HEK293T (cell line): ENCODE measurements around the gene TMEM121B.

Source experiments
- CTCF ChIA-PET: fragments of 350-600 bp; formaldehyde crosslinking; extraction: SDS; loops from one replicate; lab custom pipeline; 2021; ENCODE audit warnings: antibody characterized with exemption, inconsistent platforms; lab: Yijun Ruan, JAX
- POLR2A ChIA-PET: fragments of 350-600 bp; formaldehyde crosslinking; extraction: SDS; loops from one replicate; lab custom pipeline; 2020; ENCODE audit warnings: antibody characterized with exemption, inconsistent platforms; lab: Yijun Ruan, JAX
- DNase-seq: peaks from one replicate; pipeline ENCODE4 v3.0.0; 2012; ENCODE audit warnings: mixed read lengths; ENCODE audit errors: extremely low spot score
- ARNT ChIP-seq: fragments of 450-650 bp; IDR thresholded peaks from 2 replicates; pipeline ENCODE4 v1.6.1; 2017; ENCODE audit warnings: mild to moderate bottlenecking
- BHLHE40 ChIP-seq: fragments of 450-650 bp; IDR thresholded peaks from 2 replicates; pipeline ENCODE4 v1.6.1; 2016; ENCODE audit warnings: mild to moderate bottlenecking, moderate library complexity, borderline replicate concordance
- CTBP1 ChIP-seq: fragments of 450-650 bp; IDR thresholded peaks from 2 replicates; pipeline ENCODE4 v1.6.1; 2016; ENCODE audit warnings: borderline replicate concordance
- ELF4 ChIP-seq: fragments of 450-650 bp; IDR thresholded peaks from 2 replicates; pipeline ENCODE4 v1.6.1; 2017; ENCODE audit warnings: antibody characterized with exemption
- FOXA1 ChIP-seq: fragments of 450-650 bp; IDR thresholded peaks from 2 replicates; pipeline ENCODE4 v1.6.1; 2016; ENCODE audit warnings: mild to moderate bottlenecking
- FOXK2 ChIP-seq: fragments of 450-650 bp; IDR thresholded peaks from 2 replicates; pipeline ENCODE4 v1.6.1; 2016; ENCODE audit warnings: mild to moderate bottlenecking
- FOXM1 ChIP-seq: fragments of 450-650 bp; IDR thresholded peaks from 2 replicates; pipeline ENCODE4 v1.6.1; 2017; ENCODE audit warnings: mild to moderate bottlenecking, borderline replicate concordance
- HDGF ChIP-seq: fragments of 450-650 bp; IDR thresholded peaks from 2 replicates; pipeline ENCODE4 v1.6.1; 2017; ENCODE audit warnings: antibody characterized with exemption, borderline replicate concordance
- L3MBTL2 ChIP-seq: fragments of 450-650 bp; conservative IDR thresholded peaks from 2 replicates; pipeline ENCODE4 v1.6.1; 2016; ENCODE audit warnings: mild to moderate bottlenecking
- LEF1 ChIP-seq: fragments of 450-650 bp; IDR thresholded peaks from 2 replicates; pipeline ENCODE4 v1.6.1; 2017; ENCODE audit warnings: mild to moderate bottlenecking, borderline replicate concordance
- NFRKB ChIP-seq: fragments of 450-650 bp; IDR thresholded peaks from 2 replicates; pipeline ENCODE4 v1.6.1; 2016; ENCODE audit warnings: mild to moderate bottlenecking, moderate library complexity
- PKNOX1 ChIP-seq: fragments of 450-650 bp; IDR thresholded peaks from 2 replicates; pipeline ENCODE4 v1.6.1; 2016
- SP1 ChIP-seq: fragments of 450-650 bp; IDR thresholded peaks from 2 replicates; pipeline ENCODE4 v1.6.1; 2017
- SUZ12 ChIP-seq: fragments of 450-650 bp; IDR thresholded peaks from 2 replicates; pipeline ENCODE4 v1.6.1; 2016; ENCODE audit warnings: mild to moderate bottlenecking
- TARDBP ChIP-seq: fragments of 450-650 bp; IDR thresholded peaks from 2 replicates; pipeline ENCODE4 v1.6.1; 2016
- ZNF384 ChIP-seq: fragments of 450-650 bp; IDR thresholded peaks from 2 replicates; pipeline ENCODE4 v1.6.1; 2016

Gene TMEM121B

GRCh38 chr22:17104336-17104935 is 16.7 kb downstream of the TMEM121B start:
- DNase-seq = no peak
- TF ChIP-seq FOXA1 (no peak), ZNF384 (no peak), ELF4 (no peak), NFRKB (no peak), TARDBP (no peak), ARNT (no peak), SP1 (no peak), FOXM1 (no peak), FOXK2 (no peak), HDGF (no peak), BHLHE40 (no peak), LEF1 (no peak), SUZ12 (no peak), CTBP1 (no peak), L3MBTL2 (no peak), PKNOX1 (no peak)
- POLR2A ChIA-PET = no interaction called here
- CTCF ChIA-PET = no interaction called here

DNA sequence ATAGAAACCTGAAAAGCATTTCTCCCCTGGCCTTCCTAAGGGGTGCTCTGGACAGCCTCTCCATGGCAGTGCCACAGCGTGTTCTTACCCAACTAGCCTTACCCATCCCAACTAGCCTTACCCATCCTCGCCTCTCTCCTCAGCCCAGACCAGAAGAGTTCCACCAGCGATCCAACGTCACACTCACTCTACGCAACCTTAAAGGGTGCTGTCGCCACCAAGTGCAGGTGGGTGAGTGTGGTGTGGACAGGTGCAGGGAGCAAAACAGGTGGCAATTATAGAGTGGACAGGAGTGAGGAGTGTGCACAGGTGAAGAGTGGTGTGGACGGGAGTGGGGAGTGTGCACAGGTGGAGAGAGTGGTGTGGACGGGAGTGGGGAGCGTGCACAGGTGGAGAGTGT is 17.8 kb downstream of the TMEM121B start:
- POLR2A ChIA-PET = no interaction called here
- TF ChIP-seq FOXK2 (no peak), BHLHE40 (no peak), ARNT (no peak), L3MBTL2 (no peak), SUZ12 (no peak), HDGF (no peak), SP1 (no peak), TARDBP (no peak), ELF4 (no peak), NFRKB (no peak), PKNOX1 (no peak), LEF1 (no peak), FOXA1 (no peak), ZNF384 (no peak), CTBP1 (no peak), FOXM1 (no peak)
- no peak for DNase-seq
- CTCF ChIA-PET = no interaction called here

DNA sequence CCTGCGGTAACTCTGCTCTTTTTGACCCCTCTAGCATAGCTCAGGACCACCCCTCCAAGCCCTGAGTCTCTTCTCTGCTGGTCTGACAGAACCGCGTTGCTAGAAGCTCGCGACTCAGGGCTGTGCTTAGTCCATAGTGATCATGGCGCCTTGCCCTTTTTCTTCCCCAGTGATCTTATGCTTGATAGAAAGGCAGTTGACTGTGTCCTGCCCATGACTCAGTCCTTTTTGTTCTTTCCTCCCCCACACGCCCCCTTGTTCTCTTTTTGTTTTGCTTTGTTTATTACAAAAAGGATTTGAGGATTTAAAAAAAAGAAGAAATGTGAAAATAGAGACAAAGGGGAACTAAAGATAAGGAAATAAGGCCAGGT is 18.9 kb downstream of the TMEM121B start:
- CTCF ChIA-PET = no interaction called here
- POLR2A ChIA-PET = no interaction called here
- TF ChIP-seq SUZ12 = no peak
- no peak for TF ChIP-seq ZNF384
- no peak for TF ChIP-seq L3MBTL2
- TF ChIP-seq FOXK2 = no peak
- no peak for TF ChIP-seq NFRKB
- no peak for DNase-seq

DNA sequence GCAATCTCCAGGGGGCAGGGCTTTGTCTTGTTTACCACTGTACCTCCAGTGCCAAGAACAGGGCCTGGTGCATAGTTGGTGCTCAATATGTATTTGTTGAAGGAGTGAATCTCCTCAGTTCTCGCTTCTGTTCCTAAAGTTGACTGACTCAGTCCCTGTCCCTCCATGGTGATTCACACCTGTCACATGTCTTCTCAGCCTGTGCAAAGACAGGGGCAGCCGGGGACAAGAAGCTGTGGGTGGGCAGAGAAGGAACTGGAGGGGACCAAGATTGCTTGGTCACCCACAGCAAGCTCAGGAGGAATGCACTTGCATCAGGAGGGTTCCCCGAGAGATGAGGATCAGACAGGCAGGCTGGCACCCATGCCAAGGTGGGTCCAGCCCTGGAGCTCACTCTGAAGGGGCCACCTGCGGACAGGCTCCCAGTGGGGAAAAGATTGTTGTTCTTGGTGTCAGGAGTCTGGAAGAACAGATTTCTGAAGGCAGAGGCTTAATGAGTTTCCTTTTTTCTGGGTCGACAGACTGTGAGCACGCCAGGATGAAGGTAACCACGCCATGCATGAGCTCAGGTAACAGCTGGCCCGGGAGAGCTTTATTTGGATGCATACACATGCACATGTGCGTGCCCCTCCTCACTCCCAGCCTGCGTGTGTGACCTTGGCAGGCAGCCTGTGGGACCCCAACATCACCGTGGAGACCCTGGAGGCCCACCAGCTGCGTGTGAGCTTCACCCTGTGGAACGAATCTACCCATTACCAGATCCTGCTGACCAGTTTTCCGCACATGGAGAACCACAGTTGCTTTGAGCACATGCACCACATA is 19.5 kb downstream of the TMEM121B start:
- DNase-seq = no peak
- TF ChIP-seq ELF4 (no peak), FOXK2 (no peak), CTBP1 (no peak), ZNF384 (no peak), SP1 (no peak), PKNOX1 (no peak), ARNT (no peak), FOXM1 (no peak), L3MBTL2 (no peak), NFRKB (no peak), FOXA1 (no peak)
- POLR2A ChIA-PET = no interaction called here
- CTCF ChIA-PET = no interaction called here

GRCh38 chr22:17100621-17101020 is 20.5 kb downstream of the TMEM121B start:
- CTCF ChIA-PET = no interaction called here
- no peak for DNase-seq
- no peak for TF ChIP-seq ZNF384
- POLR2A ChIA-PET = no interaction called here

DNA sequence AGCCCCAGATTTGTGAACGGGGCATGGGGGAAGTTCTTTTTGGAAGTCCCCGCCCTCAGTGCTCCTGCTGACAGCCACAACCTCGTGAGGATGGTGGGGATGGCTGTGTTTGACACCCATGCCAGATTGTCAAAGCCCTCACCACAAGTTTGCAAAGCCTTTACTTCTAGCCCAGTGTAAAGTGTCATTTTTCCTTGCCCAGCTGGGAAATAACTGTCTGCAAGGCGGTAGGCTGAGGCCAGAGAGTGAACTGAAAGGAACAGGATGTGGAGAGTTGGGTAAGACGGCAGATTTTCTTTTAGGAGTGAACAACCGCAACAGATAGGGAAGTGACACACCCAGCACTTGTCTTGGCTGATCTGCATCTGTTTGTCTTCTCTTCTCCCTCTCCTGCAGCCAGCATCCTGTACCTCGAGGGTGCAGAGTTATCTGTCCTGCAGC is 22.8 kb downstream of the TMEM121B start:
- ChIA-PET CTCF (no interaction called here), POLR2A (no interaction called here)
- no peak for DNase-seq
- TF ChIP-seq CTBP1 = no peak
- TF ChIP-seq PKNOX1 = no peak
- TF ChIP-seq FOXA1 = no peak
- no peak for TF ChIP-seq LEF1
- no peak for TF ChIP-seq L3MBTL2
- no peak for TF ChIP-seq FOXK2
- no peak for TF ChIP-seq NFRKB
- TF ChIP-seq HDGF = no peak
- TF ChIP-seq FOXM1 = no peak
- TF ChIP-seq ZNF384 = no peak
- no peak for TF ChIP-seq ARNT
- no peak for TF ChIP-seq SP1
- no peak for TF ChIP-seq BHLHE40
- no peak for TF ChIP-seq ELF4
- no peak for TF ChIP-seq SUZ12
- no peak for TF ChIP-seq TARDBP
